Measurements from ENCODE around the gene MGAT4C. TPM values are rescaled to one million over a fixed set of nuclear protein-coding genes. Genes with fewer than 3 reads are reported as not detected.

The MGAT4C gene
- total and polyA plus RNA-seq, 12 donors, result under 0.01 to 8.3 (median 0.94) TPM

DNA sequence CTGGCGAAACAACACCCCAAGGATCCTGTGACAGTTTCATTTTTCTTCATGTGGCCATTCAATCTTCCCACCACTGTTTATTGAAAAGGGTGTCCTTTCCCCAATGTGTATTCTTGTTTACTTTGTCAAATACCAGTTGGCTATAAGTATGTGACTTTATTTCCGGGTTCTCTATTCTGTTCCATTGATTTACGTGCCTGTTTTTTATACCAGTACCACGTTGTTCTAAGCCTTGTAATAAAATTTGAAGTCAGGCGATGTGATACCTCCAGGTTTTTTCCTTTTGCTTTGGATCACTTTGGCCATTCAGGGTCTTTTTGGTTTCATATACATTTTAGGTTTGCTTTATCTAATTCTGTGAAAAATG is 9.1 kb upstream of the MGAT4C start:
- H3K4me3 ChIP-seq, result no peak overlapping the region
- 72 to 78% (median 74%) methylated on average over 5 of the region's 5 CpGs for WGBS, 4 donors
- intact Hi-C loops (cut with DNase I), result no loop called here

DNA sequence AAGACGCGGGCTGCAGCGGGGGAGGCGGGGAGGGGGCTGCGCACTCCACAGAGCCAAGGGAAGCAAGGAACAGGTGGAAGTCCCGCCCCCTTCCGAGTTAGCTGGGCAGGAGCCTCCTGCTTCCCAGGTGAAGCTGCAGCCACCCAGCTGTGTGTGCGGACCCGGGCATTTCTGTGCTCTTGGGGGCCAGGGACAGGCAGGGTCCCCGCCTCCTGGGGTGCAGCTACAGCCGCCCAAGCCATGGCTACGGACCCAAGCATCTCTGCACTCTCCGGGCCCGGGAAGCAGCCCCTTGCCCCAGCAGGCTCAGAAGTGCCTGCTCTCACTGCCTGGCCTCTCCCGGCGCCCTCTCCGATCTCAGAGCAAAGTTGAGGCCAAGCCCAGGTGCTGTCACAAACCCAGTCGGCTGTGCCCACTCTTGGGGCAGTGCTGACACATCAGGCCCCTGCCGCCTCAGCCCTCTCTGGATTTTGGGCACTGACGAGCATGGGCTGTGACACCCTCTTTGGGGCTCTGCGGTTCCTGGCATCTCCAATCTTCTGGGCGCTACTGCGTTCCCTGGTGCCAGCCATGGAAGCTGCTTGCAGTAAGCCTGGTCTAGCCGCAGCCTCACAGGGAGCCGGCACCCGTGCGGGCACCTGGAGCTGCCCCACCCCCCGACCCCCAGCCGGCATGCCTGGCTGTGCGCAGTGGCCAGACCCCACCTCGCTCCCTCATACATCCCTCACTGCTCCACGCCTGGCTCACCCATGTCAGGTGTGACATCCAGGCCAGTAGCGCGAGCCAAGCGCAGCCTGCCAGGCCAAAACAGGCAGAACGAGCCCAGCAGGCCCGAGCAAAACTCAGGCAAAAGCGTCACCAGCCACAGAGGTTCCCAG is 8.5 kb upstream of the MGAT4C start:
- Histone ChIP-seq H3K27ac (no peak overlapping the region), H3K4me1 (replicated peaks in 1 of 2) (no peaks in the 10 kb centered on the region), H3K4me3 (no peak overlapping the region), H3K36me3 (replicated peaks in 1 of 2) (no peaks in the 10 kb centered on the region), H3K9me3 (replicated peaks in 1 of 3) (no peaks in the 10 kb centered on the region), H3K27me3 (no peaks in the 10 kb centered on the region)
- no peak for TF ChIP-seq POLR2A (IDR thresholded peaks at IDR 0.05)
- TF ChIP-seq CTCF (IDR thresholded peaks at IDR 0.05), result no peak
- peak in 1 of 7 donors; percentile 58 for DNase-seq
- intact Hi-C loops (cut with DNase I), result no loop called here
- 19 to 43% (median 26%) methylated on average over 15 to 38 of the region's 38 CpGs for WGBS, 4 donors

More for the DNA sequence above, 9.1 kb upstream of the MGAT4C start:
- H3K27me3 ChIP-seq, result no peaks in the 10 kb centered on the region
- H3K36me3 ChIP-seq (replicated peaks in 1 of 2), result no peaks in the 10 kb centered on the region
- DNase-seq, result no peak
- H3K9me3 ChIP-seq (replicated peaks in 1 of 3), result no peaks in the 10 kb centered on the region
- H3K27ac ChIP-seq, result no peak overlapping the region
- TF ChIP-seq POLR2A (IDR thresholded peaks at IDR 0.05) (no peak), CTCF (IDR thresholded peaks at IDR 0.05) (no peak)
- H3K4me1 ChIP-seq (replicated peaks in 1 of 2), result no peaks in the 10 kb centered on the region

- Histone ChIP-seq H3K4me3 (no peak overlapping the region), H3K27me3 (no peaks in the 10 kb centered on the region), H3K4me1 (replicated peaks in 1 of 2) (no peaks in the 10 kb centered on the region), H3K36me3 (replicated peaks in 1 of 2) (no peaks in the 10 kb centered on the region), H3K9me3 (replicated peaks in 1 of 3) (no peaks in the 10 kb centered on the region), H3K27ac (no peak overlapping the region)
- 80 to 87% (median 81%) methylated on average over 2 of the region's 2 CpGs for WGBS, 4 donors
- no peak for DNase-seq
- TF ChIP-seq POLR2A (IDR thresholded peaks at IDR 0.05), result no peak
- TF ChIP-seq CTCF (IDR thresholded peaks at IDR 0.05), result no peak
- intact Hi-C loops (cut with DNase I), result no loop called here
Observed at GRCh38 chr12:86261578-86261977, 5.4 kb upstream of the MGAT4C start.

GRCh38 chr12:86261142-86261541 is 5.0 kb upstream of the MGAT4C start:
- no peaks in the 10 kb centered on the region for H3K4me1 ChIP-seq (replicated peaks in 1 of 2)
- TF ChIP-seq CTCF (IDR thresholded peaks at IDR 0.05), result no peak
- TF ChIP-seq POLR2A (IDR thresholded peaks at IDR 0.05), result no peak
- no peaks in the 10 kb centered on the region for H3K9me3 ChIP-seq (replicated peaks in 1 of 3)
- no peaks in the 10 kb centered on the region for H3K27me3 ChIP-seq
- intact Hi-C loops (cut with DNase I), result no loop called here
- no peak for DNase-seq
- no peak overlapping the region for H3K27ac ChIP-seq
- 42 to 67% (median 52%) methylated on average over 1 of the region's 1 CpG for WGBS, 4 donors
- no peak overlapping the region for H3K4me3 ChIP-seq
- no peaks in the 10 kb centered on the region for H3K36me3 ChIP-seq (replicated peaks in 1 of 2)

Measured in adrenal gland (tissue), 12 donors.